Parathyroid adenoma (tissue), 2 donors: Measurements from ENCODE around the gene OBP2B.

Experiments used
- H2AFZ ChIP-seq: fragments of 300-600 bp; sonication (generic); one replicate; pipeline ENCODE4 v1.7.0; 2017; ENCODE audit warnings: antibody characterized with exemption, mild to moderate bottlenecking
- H3K27ac ChIP-seq: fragments of 300-600 bp; sonication (generic); one replicate; pipeline ENCODE4 v1.7.0; 2017
- H3K27me3 ChIP-seq: fragments of 300-600 bp; sonication (generic); one replicate; pipeline ENCODE4 v1.7.0; 2017; ENCODE audit warnings: low read length; ENCODE audit not compliant: control insufficient read depth, insufficient read depth
- H3K36me3 ChIP-seq: fragments of 300-600 bp; sonication (generic); one replicate; pipeline ENCODE4 v1.7.0; 2017; ENCODE audit warnings: low read length; ENCODE audit not compliant: control insufficient read depth, insufficient read depth
- H3K4me1 ChIP-seq: fragments of 300-600 bp; sonication (generic); one replicate; pipeline ENCODE4 v1.7.0; 2017; ENCODE audit warnings: control low read depth
- H3K4me2 ChIP-seq: fragments of 300-600 bp; sonication (generic); one replicate; pipeline ENCODE4 v1.7.0; 2017; ENCODE audit warnings: low read length
- H3K4me3 ChIP-seq: fragments of 300-600 bp; sonication (generic); one replicate; pipeline ENCODE4 v1.7.0; 2017; ENCODE audit warnings: low read depth, low read length
- H3K79me2 ChIP-seq: fragments of 300-600 bp; sonication (generic); one replicate; pipeline ENCODE4 v1.7.0; 2017; ENCODE audit warnings: control low read depth
- H3K9ac ChIP-seq: fragments of 300-600 bp; sonication (generic); one replicate; pipeline ENCODE4 v1.7.0; 2017; ENCODE audit warnings: mild to moderate bottlenecking
- H3K9me3 ChIP-seq: fragments of 300-600 bp; sonication (generic); one replicate; pipeline ENCODE4 v1.7.0; 2017; ENCODE audit warnings: low read length; ENCODE audit not compliant: control insufficient read depth
- CTCF ChIP-seq: fragments of 300-600 bp; sonication (generic); IDR thresholded peaks from one replicate; pipeline ENCODE4 v1.7.0; 2017; ENCODE audit warnings: antibody characterized with exemption, mild to moderate bottlenecking
- donor health status: primary hyperparathyroidism.

Gene OBP2B

GRCh38 chr9:133169102-133169501, 39.9 kb downstream of the OBP2B start:
- H3K79me2 ChIP-seq, result no peaks in the 10 kb centered on the region
- no peaks in the 10 kb centered on the region for H3K4me1 ChIP-seq
- no peak overlapping the region for H3K4me2 ChIP-seq
- no peaks in the 10 kb centered on the region for H3K27me3 ChIP-seq
- H3K9me3 ChIP-seq, result no peaks in the 10 kb centered on the region
- no peak overlapping the region for H3K27ac ChIP-seq
- no peaks in the 10 kb centered on the region for H3K36me3 ChIP-seq
- H2AFZ ChIP-seq, result no peak overlapping the region
- H3K4me3 ChIP-seq, result no peak overlapping the region
- no peak for TF ChIP-seq CTCF
- H3K9ac ChIP-seq, result no peak overlapping the region

DNA sequence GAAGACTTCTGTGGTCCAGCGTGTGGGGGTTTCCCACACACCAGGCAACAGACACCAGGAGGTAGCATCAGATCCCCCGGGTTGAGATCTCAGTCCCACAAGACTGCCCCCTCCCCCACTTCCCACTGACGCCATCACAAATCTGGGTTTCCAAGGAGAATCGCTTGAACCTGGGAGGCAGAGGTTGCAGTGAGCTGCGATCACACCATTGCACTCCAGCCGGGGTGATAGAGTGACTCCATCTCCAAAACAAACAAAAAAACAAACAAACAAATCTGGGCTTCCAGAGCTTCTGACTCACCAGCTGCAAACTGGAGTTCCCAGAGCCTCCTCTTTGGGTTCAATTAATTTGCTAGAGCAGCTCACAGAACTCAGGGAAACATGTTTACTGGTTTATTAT, 40.6 kb downstream of the OBP2B start:
- no peaks in the 10 kb centered on the region for H3K79me2 ChIP-seq
- no peaks in the 10 kb centered on the region for H3K27me3 ChIP-seq
- no peak for TF ChIP-seq CTCF

DNA sequence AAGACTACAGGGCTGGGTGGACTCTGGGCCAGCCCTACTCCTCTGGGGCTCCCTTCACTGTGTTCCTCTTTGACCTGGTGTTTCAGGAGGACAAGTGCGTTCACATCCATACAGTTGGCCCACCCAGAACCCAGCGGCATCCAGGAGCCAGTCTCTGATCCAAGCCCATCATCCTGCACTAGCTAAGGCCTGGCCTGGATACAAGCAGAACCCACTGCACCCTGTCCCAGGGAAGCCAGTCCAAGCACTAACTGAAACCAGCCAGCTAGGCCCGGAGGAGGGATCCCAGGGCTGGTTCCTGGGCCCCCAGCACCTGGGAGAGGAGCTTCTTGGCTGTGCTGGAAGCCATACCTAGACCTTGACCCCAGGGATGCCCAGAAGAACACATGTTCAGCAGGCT, 41.3 kb downstream of the OBP2B start:
- Histone ChIP-seq H3K9me3 (no peaks in the 10 kb centered on the region), H3K4me2 (no peak overlapping the region), H3K4me3 (no peak overlapping the region), H3K27me3 (no peaks in the 10 kb centered on the region), H3K9ac (no peak overlapping the region), H3K27ac (no peak overlapping the region), H3K79me2 (no peaks in the 10 kb centered on the region), H3K4me1 (no peaks in the 10 kb centered on the region), H3K36me3 (no peaks in the 10 kb centered on the region), H2AFZ (no peak overlapping the region)
- no peak for TF ChIP-seq CTCF

More for the DNA sequence above, 40.6 kb downstream of the OBP2B start:
- H2AFZ ChIP-seq, result no peak overlapping the region
- H3K9ac ChIP-seq, result no peak overlapping the region
- H3K36me3 ChIP-seq, result no peaks in the 10 kb centered on the region
- no peak overlapping the region for H3K4me2 ChIP-seq
- H3K27ac ChIP-seq, result no peak overlapping the region
- H3K4me3 ChIP-seq, result no peak overlapping the region
- H3K9me3 ChIP-seq, result no peaks in the 10 kb centered on the region
- H3K4me1 ChIP-seq, result no peaks in the 10 kb centered on the region

DNA sequence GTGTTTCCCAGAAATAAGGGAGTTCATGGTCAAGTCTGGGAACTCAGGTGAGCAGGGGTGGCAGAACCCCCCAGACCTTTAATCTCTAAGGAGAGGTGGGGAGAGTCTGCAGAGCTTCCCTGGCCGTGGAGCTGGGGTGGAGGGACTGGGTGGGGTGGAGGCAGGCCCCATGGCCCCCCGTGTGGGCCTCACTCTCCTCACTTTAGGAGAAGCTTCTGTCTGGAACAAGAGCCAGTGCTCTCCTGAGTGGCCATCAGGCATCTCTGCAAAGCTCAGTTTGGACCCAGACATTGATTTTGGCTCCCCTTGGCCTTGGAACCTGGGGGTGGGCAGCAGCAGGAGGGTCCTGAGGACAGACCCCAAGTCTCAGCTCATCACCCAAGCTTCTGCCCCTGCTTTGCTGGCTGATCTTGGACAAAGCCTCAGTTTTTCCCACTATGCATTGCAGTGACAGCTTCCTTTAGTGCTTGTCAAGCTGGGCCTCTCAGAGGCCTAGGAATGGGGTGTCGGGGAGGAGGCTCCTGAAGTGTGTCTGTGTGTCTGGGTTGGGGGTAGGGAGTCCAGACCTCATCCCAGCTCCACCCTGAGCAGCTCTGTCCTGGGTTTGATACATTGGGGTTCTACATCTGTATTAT, 41.8 kb downstream of the OBP2B start:
- TF ChIP-seq CTCF, result no peak
- Histone ChIP-seq H3K4me2 (no peak overlapping the region), H3K9me3 (no peaks in the 10 kb centered on the region), H3K79me2 (no peaks in the 10 kb centered on the region), H3K9ac (no peak overlapping the region), H2AFZ (no peak overlapping the region), H3K27ac (no peak overlapping the region), H3K36me3 (no peaks in the 10 kb centered on the region), H3K27me3 (no peaks in the 10 kb centered on the region), H3K4me3 (no peak overlapping the region), H3K4me1 (no peaks in the 10 kb centered on the region)

DNA sequence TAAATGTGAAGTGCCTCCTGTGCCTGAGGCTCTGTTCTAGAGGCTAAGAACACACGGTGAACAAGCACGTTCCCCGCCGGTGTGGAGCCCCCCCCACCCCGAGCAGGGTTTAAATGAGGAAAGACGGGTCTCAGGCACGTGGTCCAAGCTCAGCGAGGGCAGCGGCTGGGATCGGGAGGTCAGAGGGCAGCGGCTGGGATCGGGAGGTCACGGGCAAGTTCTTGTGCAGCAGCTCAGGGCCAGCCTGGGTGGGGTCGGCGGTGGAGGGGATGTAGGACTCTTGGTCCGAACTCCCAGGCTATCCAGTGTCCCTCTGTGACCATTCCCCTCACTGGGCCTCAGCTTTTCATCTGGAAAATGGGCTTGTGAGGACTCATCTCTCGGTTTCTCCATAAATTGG, 42.7 kb downstream of the OBP2B start:
- no peak overlapping the region for H2AFZ ChIP-seq
- H3K27ac ChIP-seq, result no peak overlapping the region
- H3K9ac ChIP-seq, result no peak overlapping the region
- no peaks in the 10 kb centered on the region for H3K9me3 ChIP-seq
- H3K4me2 ChIP-seq, result no peak overlapping the region
- H3K36me3 ChIP-seq, result no peaks in the 10 kb centered on the region
- no peak for TF ChIP-seq CTCF
- no peak overlapping the region for H3K4me3 ChIP-seq
- H3K79me2 ChIP-seq, result no peaks in the 10 kb centered on the region
- no peaks in the 10 kb centered on the region for H3K4me1 ChIP-seq
- H3K27me3 ChIP-seq, result no peaks in the 10 kb centered on the region
